DND-41 (cell line): Measurements from ENCODE around the gene FAM3B.

Source experiments
- CTCF ChIP-seq: IDR thresholded peaks from 2 replicates; pipeline ENCODE4 v1.5.1; 2012; ENCODE audit warnings: borderline replicate concordance, low read length, moderate library complexity, mild to moderate bottlenecking; ENCODE audit not compliant: poor library complexity, severe bottlenecking; ENCODE audit errors: extremely low read depth
- EZH2 ChIP-seq: IDR thresholded peaks from 3 replicates; pipeline ENCODE4 v1.6.1; 2012; ENCODE audit warnings: borderline replicate concordance, low read depth, mild to moderate bottlenecking, moderate library complexity, low read length, inconsistent platforms; ENCODE audit not compliant: severe bottlenecking

GRCh38 chr21:41402231-41402630, 85.6 kb downstream of the FAM3B start:
- TF ChIP-seq CTCF (no peak), EZH2 (no peak)
